Stomach smooth muscle (tissue), 2 donors: ENCODE results near the gene ENKD1.

Source experiments
- H3K27ac ChIP-seq: one replicate; pipeline ENCODE4 v1.7.0; 2013; ENCODE audit warnings: mild to moderate bottlenecking, low read length, inconsistent platforms
- H3K27me3 ChIP-seq, 2 donors: one replicate each; pipeline ENCODE4 v1.7.0; 2013; ENCODE audit warnings: low read length in 2 of 2; ENCODE audit not compliant: insufficient read depth in 2 of 2, control insufficient read depth in 1 of 2
- H3K36me3 ChIP-seq, 2 donors: one replicate each; pipeline ENCODE4 v1.7.0; 2013; ENCODE audit warnings: low read length in 2 of 2; ENCODE audit not compliant: control insufficient read depth in 2 of 2, insufficient read depth in 2 of 2
- H3K4me1 ChIP-seq: one replicate; pipeline ENCODE4 v1.7.0; 2013; ENCODE audit warnings: low read length; ENCODE audit not compliant: control insufficient read depth, insufficient read depth
- H3K4me3 ChIP-seq, 2 donors: one replicate each; pipeline ENCODE4 v1.7.0; 2013; ENCODE audit warnings: low read length in 2 of 2
- H3K9ac ChIP-seq, 2 donors: one replicate each; pipeline ENCODE4 v1.7.0; 2013; ENCODE audit warnings: low read length in 2 of 2, mild to moderate bottlenecking in 1 of 2
- H3K9me3 ChIP-seq, 2 donors: one replicate each; pipeline ENCODE4 v1.7.0; 2013; ENCODE audit warnings: low read length in 2 of 2; ENCODE audit not compliant: control insufficient read depth in 2 of 2
- donor health status: healthy.
- donor health status: Pancreatic carcinoma.

Gene ENKD1

DNA sequence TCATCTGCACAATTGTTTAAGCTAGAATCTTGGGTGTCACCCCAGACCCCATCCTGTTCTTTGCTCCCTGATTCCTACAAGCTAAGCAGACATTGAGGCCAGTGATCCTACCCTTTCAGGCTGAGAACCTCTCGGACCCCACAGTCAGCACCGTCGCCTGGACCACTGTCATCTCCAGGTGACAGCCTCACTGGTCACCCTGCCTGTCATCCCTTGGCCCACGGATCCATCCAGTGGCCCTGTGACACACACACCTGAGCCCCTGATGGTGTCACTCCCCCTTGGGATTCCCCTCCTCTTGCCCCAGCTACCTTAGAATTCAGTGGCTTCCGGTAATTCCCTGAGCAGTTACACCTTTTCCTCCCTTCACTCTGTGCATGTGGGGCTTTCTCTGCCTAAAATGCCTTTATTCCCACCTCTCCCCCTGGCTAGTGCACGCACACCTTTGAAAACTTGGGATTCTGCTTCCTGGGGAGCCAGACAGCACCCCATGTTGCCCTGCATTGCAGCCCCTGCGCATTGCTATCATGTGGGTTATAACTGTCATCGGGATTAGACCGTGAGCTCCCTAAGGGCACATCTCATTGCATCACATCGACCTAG lies 3.0 kb upstream of the ENKD1 start:
- Histone ChIP-seq H3K36me3 (peaks cover 0 to under 1% of the 10 kb centered on the region in 2 donors), H3K4me1 (peaks cover 41% of the 10 kb centered on the region), H3K27ac (no peak overlapping the region), H3K9ac (no peak overlapping the region), H3K9me3 (no peaks in the 10 kb centered on the region), H3K27me3 (no peaks in the 10 kb centered on the region), H3K4me3 (no peak overlapping the region)

DNA sequence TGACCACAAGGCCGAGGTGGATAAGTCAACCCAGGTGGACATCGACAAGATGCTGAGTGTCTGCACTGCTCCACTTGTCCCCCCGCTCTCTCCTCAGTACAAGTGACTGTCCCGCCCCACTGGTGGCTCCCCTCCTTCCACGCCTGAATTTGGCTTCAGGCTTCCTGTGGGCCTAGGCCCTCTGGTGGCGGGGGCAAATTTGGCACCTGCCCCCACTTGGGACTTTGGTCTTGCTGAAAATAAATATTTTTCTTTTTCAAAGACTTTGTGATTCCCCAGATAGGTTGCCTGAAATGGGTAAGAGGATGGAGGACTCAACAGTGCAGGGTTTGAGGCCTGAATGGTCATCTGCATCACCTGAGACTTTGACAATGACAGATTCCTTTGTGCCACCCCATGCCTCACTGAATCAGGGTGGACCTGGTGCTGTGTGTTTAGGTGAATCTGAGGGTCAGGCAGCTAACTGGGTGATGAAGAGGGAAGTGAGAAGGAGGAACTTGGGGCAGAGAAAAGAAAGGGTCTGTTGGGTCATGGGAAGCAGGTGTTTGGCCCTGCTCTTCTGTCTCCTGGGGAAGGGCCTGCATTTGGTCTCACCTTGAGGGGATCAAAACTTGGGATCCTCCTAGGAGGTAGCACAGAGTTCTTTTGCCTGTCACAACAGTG lies 2.1 kb upstream of the ENKD1 start:
- H3K36me3 ChIP-seq, result peaks cover 3 to 8% of the 10 kb centered on the region in 2 donors
- no peak overlapping the region for H3K4me3 ChIP-seq
- H3K9me3 ChIP-seq, result no peaks in the 10 kb centered on the region
- no peaks in the 10 kb centered on the region for H3K27me3 ChIP-seq
- peaks cover 35% of the 10 kb centered on the region for H3K4me1 ChIP-seq
- H3K27ac ChIP-seq, result peak overlapping the region; percentile 92
- H3K9ac ChIP-seq, result no peak overlapping the region

- Histone ChIP-seq H3K36me3 (peaks cover 3 to 12% of the 10 kb centered on the region in 2 donors), H3K9ac (peak overlapping the region in 1 of 2 donors; percentile 51), H3K27me3 (no peaks in the 10 kb centered on the region), H3K4me3 (peak overlapping the region; percentile 50 to 81), H3K27ac (peak overlapping the region; percentile 92), H3K4me1 (peaks cover 28% of the 10 kb centered on the region), H3K9me3 (no peaks in the 10 kb centered on the region)
Observed at GRCh38 chr16:67667817-67668494, 1.4 kb upstream of the ENKD1 start.

- peaks cover 25% of the 10 kb centered on the region for H3K4me1 ChIP-seq
- H3K9ac ChIP-seq, result peak overlapping the region; percentile 59 to 74
- peak overlapping the region; percentile 50 to 81 for H3K4me3 ChIP-seq
- H3K9me3 ChIP-seq, result no peaks in the 10 kb centered on the region
- peaks cover 7 to 13% of the 10 kb centered on the region in 2 donors for H3K36me3 ChIP-seq
- no peaks in the 10 kb centered on the region for H3K27me3 ChIP-seq
- H3K27ac ChIP-seq, result peak overlapping the region; percentile 92
Observed at GRCh38 chr16:67667453-67667816, 885 bp upstream of the ENKD1 start.

DNA sequence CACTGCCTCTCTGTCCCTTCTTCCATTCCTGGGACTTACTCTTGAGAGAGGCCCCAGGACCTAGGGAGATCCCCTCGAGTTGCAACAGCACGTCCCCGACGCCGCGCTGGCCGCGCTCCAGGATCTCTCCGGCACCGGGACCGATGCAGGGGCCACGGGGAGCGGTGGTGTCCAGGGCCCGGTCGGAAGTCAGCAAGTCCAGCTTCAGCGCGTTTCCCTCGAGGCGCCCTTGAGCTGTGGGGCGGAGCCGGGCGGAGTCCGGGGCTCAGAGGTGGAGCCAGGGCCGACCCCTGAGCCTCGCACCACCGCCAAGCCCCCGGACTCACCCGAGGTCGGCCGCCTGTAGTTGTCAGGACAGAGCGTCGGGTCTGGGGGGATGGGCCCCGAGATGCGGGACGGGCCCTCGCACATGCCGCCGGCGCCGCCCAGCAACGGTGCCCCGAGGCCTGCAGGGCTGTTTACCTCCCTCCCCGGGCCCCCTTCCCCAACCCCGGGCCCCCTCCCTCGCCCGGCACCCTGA lies 458 bp downstream of the ENKD1 start:
- H3K4me3 ChIP-seq, result peak overlapping the region; percentile 50 to 81
- no peaks in the 10 kb centered on the region for H3K9me3 ChIP-seq
- peak overlapping the region; percentile 51 to 59 for H3K9ac ChIP-seq
- peaks cover 8 to 13% of the 10 kb centered on the region in 2 donors for H3K36me3 ChIP-seq
- H3K4me1 ChIP-seq, result peaks cover 34% of the 10 kb centered on the region
- peak overlapping the region; percentile 92 for H3K27ac ChIP-seq
- no peaks in the 10 kb centered on the region for H3K27me3 ChIP-seq

GRCh38 chr16:67665598-67665997 lies 952 bp downstream of the ENKD1 start:
- Histone ChIP-seq H3K9ac (peak overlapping the region; percentile 51 to 59), H3K27ac (no peak overlapping the region), H3K4me1 (peaks cover 37% of the 10 kb centered on the region)

DNA sequence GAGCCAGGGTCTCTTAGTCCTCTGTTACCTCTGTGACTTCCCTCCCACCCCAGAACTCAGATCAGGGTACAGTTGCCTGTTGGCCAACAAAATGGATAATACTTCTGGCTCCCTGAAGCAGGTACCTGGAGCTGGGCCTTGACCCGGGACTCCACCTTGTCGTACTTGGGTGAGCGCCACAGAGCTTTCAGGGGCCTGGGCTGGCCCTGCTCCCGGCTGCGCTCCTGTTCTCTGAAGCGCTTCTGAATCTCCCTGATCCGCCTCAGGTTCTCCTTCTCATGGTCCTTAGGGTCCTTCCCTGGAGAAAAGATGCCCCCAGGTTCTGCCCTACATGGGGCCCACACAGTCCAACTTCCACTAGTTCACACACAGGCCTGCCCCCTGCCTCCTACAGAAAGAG lies 1.7 kb downstream of the ENKD1 start:
- Histone ChIP-seq H3K27me3 (no peaks in the 10 kb centered on the region), H3K9ac (no peak overlapping the region), H3K9me3 (no peaks in the 10 kb centered on the region), H3K4me3 (no peak overlapping the region), H3K27ac (no peak overlapping the region), H3K36me3 (peaks cover 8 to 13% of the 10 kb centered on the region in 2 donors), H3K4me1 (peaks cover 40% of the 10 kb centered on the region)

More at GRCh38 chr16:67665598-67665997, 952 bp downstream of the ENKD1 start:
- Histone ChIP-seq H3K9me3 (no peaks in the 10 kb centered on the region), H3K27me3 (no peaks in the 10 kb centered on the region), H3K4me3 (peak overlapping the region; percentile 50 to 81), H3K36me3 (peaks cover 8 to 13% of the 10 kb centered on the region in 2 donors)

DNA sequence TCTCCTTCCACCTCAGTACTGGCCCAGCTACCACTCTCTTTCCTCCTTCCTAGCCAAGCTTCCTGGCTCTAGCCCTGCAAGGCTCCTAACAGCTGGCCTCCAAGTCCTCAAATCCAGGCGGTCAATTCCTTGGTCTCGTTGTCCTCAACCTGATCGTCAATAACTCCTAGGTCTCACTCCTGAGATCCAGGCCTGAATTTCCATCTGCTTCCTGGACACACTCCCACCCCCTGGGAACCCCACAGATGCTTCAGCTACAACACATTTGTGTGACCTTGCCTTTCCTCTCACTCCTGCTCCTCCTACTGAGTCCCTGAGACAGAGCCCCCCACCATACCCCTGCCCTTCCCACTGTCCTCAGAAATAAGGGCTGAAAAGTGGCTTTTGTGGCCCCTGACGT lies 2.3 kb downstream of the ENKD1 start:
- Histone ChIP-seq H3K9ac (no peak overlapping the region), H3K9me3 (no peaks in the 10 kb centered on the region), H3K4me1 (peaks cover 43% of the 10 kb centered on the region), H3K36me3 (peaks cover 8 to 13% of the 10 kb centered on the region in 2 donors), H3K27me3 (no peaks in the 10 kb centered on the region), H3K27ac (no peak overlapping the region), H3K4me3 (no peak overlapping the region)

DNA sequence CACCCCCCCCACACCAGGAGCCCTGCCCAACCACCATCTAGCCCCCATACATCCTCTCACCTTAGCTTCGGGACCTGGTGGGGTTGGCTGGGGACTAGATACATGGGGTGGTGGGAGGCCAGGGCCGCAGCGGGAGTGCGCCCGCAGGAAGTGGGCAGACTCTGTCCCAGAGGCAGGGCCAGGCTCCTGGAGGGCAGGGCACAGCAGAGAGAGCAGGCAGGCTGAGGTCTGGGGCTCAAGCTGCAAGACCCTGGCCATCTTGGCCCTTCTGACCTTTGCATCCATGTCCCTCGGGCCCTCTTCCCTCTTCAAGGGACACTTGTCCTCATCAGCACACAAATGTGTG lies 2.7 kb downstream of the ENKD1 start:
- H3K27me3 ChIP-seq, result no peaks in the 10 kb centered on the region
- H3K4me1 ChIP-seq, result peaks cover 47% of the 10 kb centered on the region
- H3K4me3 ChIP-seq, result no peak overlapping the region
- H3K9ac ChIP-seq, result no peak overlapping the region
- no peaks in the 10 kb centered on the region for H3K9me3 ChIP-seq
- no peak overlapping the region for H3K27ac ChIP-seq
- peaks cover 8 to 13% of the 10 kb centered on the region in 2 donors for H3K36me3 ChIP-seq

DNA sequence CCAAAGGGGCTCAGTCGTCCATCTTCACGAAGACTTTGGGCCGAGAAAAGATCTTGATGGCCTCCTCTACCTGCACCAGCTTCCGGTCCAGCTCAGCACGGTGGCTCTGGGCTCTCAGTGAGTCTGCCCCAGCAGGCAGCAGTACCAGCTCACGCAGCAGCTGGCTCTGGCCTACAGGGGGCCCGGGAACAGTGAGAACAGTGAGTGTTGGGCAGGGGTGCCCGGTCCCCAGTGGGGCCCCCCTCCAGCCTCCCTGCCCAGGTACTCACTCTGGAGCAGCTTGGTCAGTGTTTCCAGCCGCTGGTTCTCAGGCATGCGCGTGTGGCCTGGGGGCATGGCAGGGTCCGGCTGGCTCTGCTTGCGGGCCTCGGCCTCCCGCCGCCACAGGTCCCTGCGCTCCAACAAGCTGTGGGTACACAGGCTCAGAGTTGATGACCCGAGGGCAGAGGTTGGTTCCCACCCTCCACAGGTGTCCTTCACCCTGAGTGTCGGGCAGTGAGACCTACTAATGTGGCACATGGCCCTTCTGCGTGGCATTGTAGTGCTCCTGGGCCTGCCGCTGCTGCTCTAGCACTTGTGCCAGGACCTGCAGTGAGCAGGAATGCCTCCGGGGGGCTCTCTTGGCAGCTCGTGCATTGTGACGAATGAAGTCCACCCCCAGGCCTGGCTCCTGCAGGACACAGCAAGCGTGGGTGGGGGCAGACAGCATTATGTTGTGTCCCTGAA lies 3.2 kb downstream of the ENKD1 start:
- Histone ChIP-seq H3K9me3 (no peaks in the 10 kb centered on the region), H3K9ac (no peak overlapping the region), H3K36me3 (peaks cover 8 to 17% of the 10 kb centered on the region in 2 donors), H3K27ac (no peak overlapping the region), H3K27me3 (no peaks in the 10 kb centered on the region), H3K4me3 (no peak overlapping the region), H3K4me1 (peaks cover 51% of the 10 kb centered on the region)
